Activated B cell treated with CpG ODN at 0.5 μM for 24 hours (primary cell): ENCODE measurements around the gene SIX3. TPM values are rescaled to one million over a fixed set of nuclear protein-coding genes. Genes with fewer than 3 reads are reported as not detected.

ENCODE experiments used
- ATAC-seq: fragments of 200-7000 bp; cut with Tn5 transposase; one replicate; pipeline ENCODE4 v1.10.0; 2021; ENCODE audit warnings: low read depth, mild to moderate bottlenecking, moderate library complexity
- CTCF ChIA-PET: fragments of 350-600 bp; sonication (Branson Sonifier 250); formaldehyde crosslinking; loops from one replicate; lab custom pipeline; 2021; ENCODE audit warnings: antibody characterized with exemption; lab: Charles Lee
- POLR2A ChIA-PET: fragments of 350-600 bp; sonication (Branson Sonifier 250); formaldehyde crosslinking; loops from one replicate; lab custom pipeline; 2021; ENCODE audit warnings: antibody characterized with exemption; lab: Charles Lee
- DNase-seq: peaks from one replicate; pipeline ENCODE4 v3.0.0; 2022
- H3K27ac Mint-ChIP-seq: one replicate; pipeline ENCODE4 v1.8.0; 2020; ENCODE audit warnings: mixed read lengths
- H3K27me3 Mint-ChIP-seq: one replicate; pipeline ENCODE4 v1.8.0; 2021; ENCODE audit warnings: mixed read lengths
- H3K36me3 Mint-ChIP-seq: one replicate; pipeline ENCODE4 v1.8.0; 2021; ENCODE audit warnings: low read depth, mixed read lengths
- H3K4me1 Mint-ChIP-seq: one replicate; pipeline ENCODE4 v1.8.0; 2021; ENCODE audit warnings: mixed read lengths
- H3K4me3 Mint-ChIP-seq: one replicate; pipeline ENCODE4 v1.8.0; 2020; ENCODE audit warnings: mild to moderate bottlenecking, mixed read lengths
- H3K9me3 Mint-ChIP-seq: one replicate; pipeline ENCODE4 v1.8.0; 2020; ENCODE audit warnings: mixed read lengths
- CTCF ChIP-seq: fragments of 200-600 bp; IDR thresholded peaks from one replicate; pipeline ENCODE4 v1.8.0; 2022; ENCODE audit warnings: antibody characterized with exemption, mild to moderate bottlenecking
- intact Hi-C: fragments of 100-400 bp; cut with micrococcal nuclease; formaldehyde crosslinking; loops from one replicate; pipeline ENCODE4 v1.15.1; 2024
- total RNA-seq: library from RNA; stranded (reverse); gene quantifications from 2 replicates; pipeline ENCODE4 v1.2.3, GENCODE V29; 2022

The SIX3 gene
- total RNA-seq, 1 donor from 2014 or later: not detected

- ChIA-PET POLR2A (no interaction called here), CTCF (no interaction called here)
- ATAC-seq: no peak
- Mint-ChIP-seq H3K4me1 (peaks cover 53% of the 10 kb centered on the region), H3K36me3 (no peaks in the 10 kb centered on the region), H3K27ac (no peak overlapping the region), H3K27me3 (peaks cover 63% of the 10 kb centered on the region), H3K4me3 (no peak overlapping the region), H3K9me3 (no peaks in the 10 kb centered on the region)
- no peak for DNase-seq
- no peak for TF ChIP-seq CTCF
- intact Hi-C loops: loop anchor here (5.0 kb wide), 1 partner anchor 131 kb away; no protein-coding TSS in a partner anchor
These were observed 8.0 kb upstream of the SIX3 start for GRCh38 chr2:44933434-44933951.

DNA sequence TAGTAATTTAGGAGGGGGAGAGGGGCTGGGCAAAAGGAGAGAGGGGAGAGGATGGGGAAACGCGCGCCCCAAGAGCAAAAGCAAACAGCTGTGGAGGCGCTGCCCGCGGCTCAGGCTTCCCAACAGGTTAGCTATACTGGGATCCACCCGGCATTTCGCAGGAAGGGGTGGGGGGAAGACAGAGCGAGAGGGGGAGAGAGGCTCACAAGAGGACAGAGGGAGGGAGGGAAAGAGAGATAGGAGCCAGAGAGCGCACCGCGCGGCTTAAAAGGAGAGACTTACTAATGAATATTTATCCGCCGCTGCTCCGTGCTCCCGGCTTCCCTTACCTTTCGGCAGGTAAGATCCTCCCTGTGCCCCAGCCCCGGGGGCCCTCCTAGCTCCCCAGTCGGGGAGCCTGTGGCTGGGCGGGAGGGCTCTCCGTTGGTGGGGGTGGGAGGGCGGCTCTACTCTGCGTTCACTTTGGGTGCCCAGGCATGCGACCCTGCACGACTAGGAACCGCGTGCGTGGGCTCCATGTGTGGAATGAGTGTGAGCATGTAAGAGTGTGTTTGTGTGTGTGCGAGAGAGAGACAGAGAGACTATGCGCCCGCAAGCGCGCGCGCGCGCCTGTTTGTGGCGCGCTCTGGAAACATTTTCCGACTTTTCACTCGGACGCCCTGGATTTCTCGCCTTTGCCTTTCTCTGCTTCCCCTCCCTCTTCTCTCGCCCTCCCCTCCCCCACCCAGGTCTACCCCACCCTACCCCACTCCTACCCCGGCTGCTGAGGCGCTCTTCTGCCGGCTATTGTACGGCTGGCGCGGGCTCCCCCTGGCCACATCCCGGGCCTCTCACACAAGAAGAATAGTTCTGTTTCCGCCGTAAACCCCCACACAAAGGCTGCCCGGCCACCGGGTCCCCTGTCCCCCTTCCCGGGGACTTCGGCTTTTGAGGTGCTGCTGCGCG lies 7.2 kb upstream of the SIX3 start:
- ChIA-PET CTCF (interaction anchor here (1.4 kb wide), 1 partner anchor 455 kb away, joined by 4 read pairs; no protein-coding TSS in a partner anchor), POLR2A (no interaction called here)
- intact Hi-C loops: loop anchor here (5.0 kb wide), 1 partner anchor 132 kb away; no protein-coding TSS in a partner anchor
- Mint-ChIP-seq H3K9me3 (no peaks in the 10 kb centered on the region), H3K36me3 (no peaks in the 10 kb centered on the region), H3K27ac (no peak overlapping the region), H3K27me3 (peaks cover 63% of the 10 kb centered on the region), H3K4me3 (no peak overlapping the region), H3K4me1 (peaks cover 53% of the 10 kb centered on the region)
- no peak for ATAC-seq
- DNase-seq: no peak
- TF ChIP-seq CTCF: no peak

DNA sequence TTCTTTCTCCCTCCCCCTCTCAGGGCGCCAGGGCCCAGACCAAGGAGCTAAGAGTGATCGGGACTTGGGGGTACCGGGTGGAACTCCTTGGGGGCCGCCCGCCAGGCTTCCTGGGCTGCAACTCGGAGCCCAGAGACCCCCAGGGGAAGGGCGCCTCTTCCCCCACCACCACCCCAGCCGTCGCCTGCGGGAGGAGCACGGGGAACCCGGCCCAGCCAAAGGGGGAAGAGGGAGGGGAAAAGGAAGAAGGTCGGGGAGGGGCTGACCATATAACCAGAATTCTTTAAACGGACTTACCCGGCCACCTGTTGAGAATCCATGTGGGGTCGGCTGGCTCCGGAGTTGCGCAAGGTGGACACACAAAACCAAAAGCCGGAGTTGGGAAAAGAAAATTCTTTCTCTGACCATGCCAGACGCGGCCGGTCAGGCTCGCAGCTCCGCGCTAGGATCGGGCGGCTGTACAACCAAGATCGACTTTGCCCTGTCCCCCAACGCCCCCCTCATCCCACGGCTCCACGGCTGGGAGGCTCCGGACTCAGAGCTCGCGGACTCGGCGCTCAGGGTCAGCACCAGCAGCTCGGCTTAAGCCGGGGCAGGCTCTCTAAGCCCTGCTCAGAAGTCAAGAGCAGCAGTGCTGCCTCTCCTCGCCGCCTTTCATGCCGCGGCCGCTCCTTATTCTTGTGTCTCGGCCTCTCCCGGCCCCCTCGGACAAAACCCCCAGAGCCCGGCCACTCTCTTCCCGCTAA lies 6.3 kb upstream of the SIX3 start:
- CTCF ChIA-PET: interaction anchor here (1.4 kb wide), 1 partner anchor 456 kb away, joined by 4 read pairs; no protein-coding TSS in a partner anchor
- DNase-seq (no peak), ATAC-seq (no peak)
- Mint-ChIP-seq H3K4me1 (peaks cover 55% of the 10 kb centered on the region), H3K9me3 (no peaks in the 10 kb centered on the region), H3K4me3 (no peak overlapping the region), H3K36me3 (no peaks in the 10 kb centered on the region), H3K27ac (no peak overlapping the region), H3K27me3 (peaks cover 66% of the 10 kb centered on the region)
- no peak for TF ChIP-seq CTCF
- POLR2A ChIA-PET: no interaction called here
- intact Hi-C loops: loop anchor here (5.0 kb wide), 1 partner anchor 133 kb away; no protein-coding TSS in a partner anchor

GRCh38 chr2:44935729-44936098 lies 5.8 kb upstream of the SIX3 start:
- intact Hi-C loops: no loop called here
- Mint-ChIP-seq H3K36me3 (no peaks in the 10 kb centered on the region), H3K9me3 (no peaks in the 10 kb centered on the region), H3K4me1 (peaks cover 53% of the 10 kb centered on the region), H3K4me3 (no peak overlapping the region), H3K27ac (no peak overlapping the region), H3K27me3 (peaks cover 63% of the 10 kb centered on the region)
- no peak for ATAC-seq
- no peak for TF ChIP-seq CTCF
- DNase-seq: no peak
- ChIA-PET POLR2A (no interaction called here), CTCF (interaction anchor here (1.4 kb wide), 1 partner anchor 456 kb away, joined by 4 read pairs; no protein-coding TSS in a partner anchor)
